GM18858 (cell line): Measurements from ENCODE around the gene HOXD13.

ENCODE experiments used
- ATAC-seq: cut with Tn5 transposase; IDR thresholded peaks from one replicate; pipeline ENCODE4 v1.9.1; 2021; ENCODE audit not compliant: unreplicated experiment

Gene HOXD13

GRCh38 chr2:176093145-176093897, 800 bp downstream of the HOXD13 start:
- no peak for ATAC-seq

- no peak for ATAC-seq
Measured at GRCh38 chr2:176093898-176094249, 1.4 kb downstream of the HOXD13 start.

- ATAC-seq, result no peak
Measured at GRCh38 chr2:176094349-176094748, 1.8 kb downstream of the HOXD13 start.

- ATAC-seq, result no peak
Measured at GRCh38 chr2:176095421-176095820, 2.9 kb downstream of the HOXD13 start.

GRCh38 chr2:176096243-176096985, 3.9 kb downstream of the HOXD13 start:
- no peak for ATAC-seq

- ATAC-seq, result peak; percentile 81
Measured at GRCh38 chr2:176096986-176097819, 4.7 kb downstream of the HOXD13 start.

- ATAC-seq, result no peak
Measured at GRCh38 chr2:176097820-176098365, 5.4 kb downstream of the HOXD13 start.

GRCh38 chr2:176098366-176099158, 6.0 kb downstream of the HOXD13 start:
- ATAC-seq, result no peak

GRCh38 chr2:176099159-176099727, 6.7 kb downstream of the HOXD13 start:
- ATAC-seq, result no peak

- no peak for ATAC-seq
Measured at GRCh38 chr2:176099728-176100546, 7.4 kb downstream of the HOXD13 start, which contains the start of gene HOXD12. HOXD12 (plus strand) TSS chr2:176099795; CDS start chr2:176099802, 7 bp downstream.

- no peak for ATAC-seq
Measured at GRCh38 chr2:176100547-176101140, 8.1 kb downstream of the HOXD13 start.

GRCh38 chr2:176101216-176101830, 8.8 kb downstream of the HOXD13 start:
- no peak for ATAC-seq

- ATAC-seq, result no peak
Measured at GRCh38 chr2:176101842-176102241, 9.3 kb downstream of the HOXD13 start.

GRCh38 chr2:176102309-176102866, 9.9 kb downstream of the HOXD13 start:
- ATAC-seq, result no peak

GRCh38 chr2:176103194-176103593, 10.7 kb downstream of the HOXD13 start:
- no peak for ATAC-seq

- ATAC-seq, result no peak
Measured at GRCh38 chr2:176103742-176104315, 11.3 kb downstream of the HOXD13 start.

GRCh38 chr2:176104316-176105077, 12.0 kb downstream of the HOXD13 start:
- ATAC-seq, result no peak
